NT2/D1 (cell line): ENCODE results near the gene ICA1.

Source experiments
- SUZ12 ChIP-seq: IDR thresholded peaks from 2 replicates; pipeline ENCODE4 v1.6.1; 2011; ENCODE audit not compliant: insufficient read length, insufficient read depth; ENCODE audit errors: extremely low read depth
- YY1 ChIP-seq: IDR thresholded peaks from 2 replicates; pipeline ENCODE4 v1.6.1; 2011; ENCODE audit not compliant: insufficient read length, insufficient read depth
- ZNF274 ChIP-seq: IDR thresholded peaks from 2 replicates; pipeline ENCODE4 v1.6.1; 2011; ENCODE audit warnings: mild to moderate bottlenecking, low read depth, low read length

DNA sequence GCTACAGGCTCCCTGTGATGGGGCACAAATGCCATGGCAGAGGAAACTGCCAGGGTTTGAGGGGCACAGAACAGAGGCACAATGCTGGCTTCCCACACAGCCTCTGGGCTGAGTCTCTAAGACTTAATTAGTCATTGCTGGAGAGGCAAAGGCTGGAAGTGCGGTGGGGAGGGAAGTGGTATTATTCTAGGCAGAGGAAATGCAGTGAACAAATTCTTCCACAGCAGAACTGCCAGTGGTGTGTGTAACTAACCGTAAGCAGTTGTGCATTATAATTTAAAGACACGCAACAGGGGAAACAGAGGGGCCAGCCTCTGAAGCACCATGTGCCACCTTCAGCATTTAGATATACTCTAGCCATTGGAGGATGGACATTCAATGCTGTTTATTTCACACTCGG, 12.8 kb downstream of the ICA1 start:
- no peak for TF ChIP-seq YY1
- TF ChIP-seq ZNF274 = no peak
- TF ChIP-seq SUZ12 = no peak
